ENCODE measurements around the gene PARP6.

Gene PARP6

GRCh38 chr15:72206677-72207000 lies 65.7 kb downstream of the PARP6 start:
- Histone ChIP-seq H3K4me2 (ENCODE audit: low read depth, low read length, poor library complexity, severe bottlenecking) (no peak overlapping the region), H3K4me3 (ENCODE audit: insufficient read depth, low read length, poor library complexity, severe bottlenecking) (no peak overlapping the region), H3F3A (ENCODE audit: insufficient read depth) (peaks cover 15% of the 10 kb centered on the region), H3K9ac (ENCODE audit: low read length) (no peak overlapping the region), H3K27ac (ENCODE audit: low read depth, low read length) (no peak overlapping the region), H3K36me3 (ENCODE audit: low read length) (peaks cover 61% of the 10 kb centered on the region), H3K9me3 (ENCODE audit: insufficient read depth, low read length) (no peaks in the 10 kb centered on the region), H3K9me2 (replicated peaks; ENCODE audit: insufficient read depth, low read length) (no peaks in the 10 kb centered on the region), H4K20me1 (ENCODE audit: low read depth, low read length) (peaks cover 17% of the 10 kb centered on the region; the same call in 1 of the 2 replicates), H2AFZ (ENCODE audit: low read depth, low read length, severe bottlenecking) (no peak overlapping the region), H3K27me3 (ENCODE audit: low read length) (no peaks in the 10 kb centered on the region), H3K79me2 (ENCODE audit: insufficient read depth, low read length) (0 out of 2 replicates have a peak, but pooled peaks cover 4% of the 10 kb centered on the region)
- TF ChIP-seq CTCF (IDR thresholded peaks at IDR 0.05; ENCODE audit: insufficient read depth, low read length, poor library complexity, severe bottlenecking) (no peak), EZH2phosphoT487 (conservative IDR thresholded peaks at IDR 0.05; ENCODE audit: low read length) (no peak)

- Histone ChIP-seq H3F3A (ENCODE audit: insufficient read depth) (peaks cover 21% of the 10 kb centered on the region), H4K20me1 (ENCODE audit: low read depth, low read length) (peaks cover 13% of the 10 kb centered on the region; the same call in 1 of the 2 replicates), H3K9ac (ENCODE audit: low read length) (no peak overlapping the region)
These were observed 66.3 kb downstream of the PARP6 start for GRCh38 chr15:72205896-72206676.

GRCh38 chr15:72205273-72205672 lies 67.1 kb downstream of the PARP6 start:
- H4K20me1 ChIP-seq (ENCODE audit: low read depth, low read length) = peaks cover 13% of the 10 kb centered on the region; the same call in 1 of the 2 replicates
- no peak overlapping the region for H2AFZ ChIP-seq (ENCODE audit: low read depth, low read length, severe bottlenecking)
- no peaks in the 10 kb centered on the region for H3K9me2 ChIP-seq (replicated peaks; ENCODE audit: insufficient read depth, low read length)
- peaks cover 55% of the 10 kb centered on the region for H3K36me3 ChIP-seq (ENCODE audit: low read length)
- H3K27me3 ChIP-seq (ENCODE audit: low read length) = no peaks in the 10 kb centered on the region
- no peak overlapping the region for H3K9ac ChIP-seq (ENCODE audit: low read length)
- peaks cover 25% of the 10 kb centered on the region for H3F3A ChIP-seq (ENCODE audit: insufficient read depth)
- H3K4me3 ChIP-seq (ENCODE audit: insufficient read depth, low read length, poor library complexity, severe bottlenecking) = no peak overlapping the region
- no peak overlapping the region for H3K4me2 ChIP-seq (ENCODE audit: low read depth, low read length, poor library complexity, severe bottlenecking)
- no peak overlapping the region for H3K27ac ChIP-seq (ENCODE audit: low read depth, low read length)
- no peaks in the 10 kb centered on the region for H3K9me3 ChIP-seq (ENCODE audit: insufficient read depth, low read length)
- TF ChIP-seq EZH2phosphoT487 (conservative IDR thresholded peaks at IDR 0.05; ENCODE audit: low read length) (no peak), CTCF (IDR thresholded peaks at IDR 0.05; ENCODE audit: insufficient read depth, low read length, poor library complexity, severe bottlenecking) (no peak)
- no peaks in the 10 kb centered on the region for H3K79me2 ChIP-seq (ENCODE audit: insufficient read depth, low read length)

More at GRCh38 chr15:72205896-72206676, 66.3 kb downstream of the PARP6 start:
- TF ChIP-seq CTCF (IDR thresholded peaks at IDR 0.05; ENCODE audit: insufficient read depth, low read length, poor library complexity, severe bottlenecking) (no peak), EZH2phosphoT487 (conservative IDR thresholded peaks at IDR 0.05; ENCODE audit: low read length) (no peak)
- peaks cover 61% of the 10 kb centered on the region for H3K36me3 ChIP-seq (ENCODE audit: low read length)
- no peak overlapping the region for H3K4me3 ChIP-seq (ENCODE audit: insufficient read depth, low read length, poor library complexity, severe bottlenecking)
- H3K4me2 ChIP-seq (ENCODE audit: low read depth, low read length, poor library complexity, severe bottlenecking) = no peak overlapping the region
- H2AFZ ChIP-seq (ENCODE audit: low read depth, low read length, severe bottlenecking) = no peak overlapping the region
- H3K79me2 ChIP-seq (ENCODE audit: insufficient read depth, low read length) = no peaks in the 10 kb centered on the region
- H3K27ac ChIP-seq (ENCODE audit: low read depth, low read length) = no peak overlapping the region
- no peaks in the 10 kb centered on the region for H3K9me2 ChIP-seq (replicated peaks; ENCODE audit: insufficient read depth, low read length)
- H3K27me3 ChIP-seq (ENCODE audit: low read length) = no peaks in the 10 kb centered on the region
- no peaks in the 10 kb centered on the region for H3K9me3 ChIP-seq (ENCODE audit: insufficient read depth, low read length)
